ENCODE data around the gene ZNRF1. TPM values are rescaled to one million over a fixed set of nuclear protein-coding genes. Genes with fewer than 3 reads are reported as not detected.
"Not testable (repeated sequence)": the region's sequence is repeated elsewhere in the genome, so short reads cannot be mapped to it uniquely, and the experiment has no call there.

Gene ZNRF1
- total RNA-seq, 3 donors from 2014 or later (not counting 1 experiment from before 2014, with no cell fraction given): 2.4 to 5.1 (median 3.4) TPM

DNA sequence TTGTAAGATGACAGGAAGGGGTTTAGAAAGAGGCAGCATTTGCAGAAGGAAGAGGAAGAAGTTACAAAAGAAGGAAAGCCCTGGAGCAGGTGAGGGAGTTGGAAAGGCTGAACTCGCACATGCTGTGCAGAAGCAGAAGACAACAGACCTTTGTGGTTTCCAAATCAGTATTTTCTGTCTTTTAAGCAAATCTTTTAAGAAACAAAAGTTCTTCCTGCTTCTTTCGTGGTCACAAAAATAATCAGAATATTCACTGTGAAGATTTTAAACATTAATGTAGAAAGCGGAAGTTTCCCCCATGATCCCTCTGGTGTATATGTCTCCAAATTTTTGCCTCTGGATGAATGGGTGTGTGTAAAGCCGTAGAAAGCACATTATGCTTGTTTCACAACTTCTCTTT, 25.8 kb downstream of the ZNRF1 start:
- H3K27ac ChIP-seq (ENCODE audit: low read length): no peak overlapping the region
- H3K36me3 ChIP-seq (ENCODE audit: control insufficient read depth, insufficient read depth, low read length): no peaks in the 10 kb centered on the region
- Mint-ChIP-seq H3K36me3 (peaks cover 14% of the 10 kb centered on the region), H3K9me3 (peaks cover 3 to 7% of the 10 kb centered on the region in 2 donors), H3K27ac (no peak overlapping the region), H3K4me1 (peaks cover 0 to 5% of the 10 kb centered on the region in 2 donors), H3K4me3 (no peak overlapping the region), H3K27me3 (ENCODE audit: low read depth in 2 of 2) (no peaks in the 10 kb centered on the region)
- ATAC-seq: no peak
- WGBS (ENCODE audit: insufficient coverage): 50% methylated on average over 2 of the region's 4 CpGs
- no peaks in the 10 kb centered on the region for H3K4me1 ChIP-seq (ENCODE audit: control insufficient read depth, insufficient read depth, low read length)
- DNase-seq: no peak
- TF ChIP-seq, protein P1, sequence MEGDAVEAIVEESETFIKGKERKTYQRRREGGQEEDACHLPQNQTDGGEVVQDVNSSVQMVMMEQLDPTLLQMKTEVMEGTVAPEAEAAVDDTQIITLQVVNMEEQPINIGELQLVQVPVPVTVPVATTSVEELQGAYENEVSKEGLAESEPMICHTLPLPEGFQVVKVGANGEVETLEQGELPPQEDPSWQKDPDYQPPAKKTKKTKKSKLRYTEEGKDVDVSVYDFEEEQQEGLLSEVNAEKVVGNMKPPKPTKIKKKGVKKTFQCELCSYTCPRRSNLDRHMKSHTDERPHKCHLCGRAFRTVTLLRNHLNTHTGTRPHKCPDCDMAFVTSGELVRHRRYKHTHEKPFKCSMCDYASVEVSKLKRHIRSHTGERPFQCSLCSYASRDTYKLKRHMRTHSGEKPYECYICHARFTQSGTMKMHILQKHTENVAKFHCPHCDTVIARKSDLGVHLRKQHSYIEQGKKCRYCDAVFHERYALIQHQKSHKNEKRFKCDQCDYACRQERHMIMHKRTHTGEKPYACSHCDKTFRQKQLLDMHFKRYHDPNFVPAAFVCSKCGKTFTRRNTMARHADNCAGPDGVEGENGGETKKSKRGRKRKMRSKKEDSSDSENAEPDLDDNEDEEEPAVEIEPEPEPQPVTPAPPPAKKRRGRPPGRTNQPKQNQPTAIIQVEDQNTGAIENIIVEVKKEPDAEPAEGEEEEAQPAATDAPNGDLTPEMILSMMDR (IDR thresholded peaks at IDR 0.05): no peak
- no peaks in the 10 kb centered on the region for H3K27me3 ChIP-seq (ENCODE audit: control insufficient read depth, insufficient read depth, low read length)
- H3K9me3 ChIP-seq (ENCODE audit: control insufficient read depth, insufficient read depth, low read length): peaks cover 4% of the 10 kb centered on the region
- intact Hi-C loops (cut with micrococcal nuclease): no loop called here
- H3K4me3 ChIP-seq (ENCODE audit: low read length): no peak overlapping the region

DNA sequence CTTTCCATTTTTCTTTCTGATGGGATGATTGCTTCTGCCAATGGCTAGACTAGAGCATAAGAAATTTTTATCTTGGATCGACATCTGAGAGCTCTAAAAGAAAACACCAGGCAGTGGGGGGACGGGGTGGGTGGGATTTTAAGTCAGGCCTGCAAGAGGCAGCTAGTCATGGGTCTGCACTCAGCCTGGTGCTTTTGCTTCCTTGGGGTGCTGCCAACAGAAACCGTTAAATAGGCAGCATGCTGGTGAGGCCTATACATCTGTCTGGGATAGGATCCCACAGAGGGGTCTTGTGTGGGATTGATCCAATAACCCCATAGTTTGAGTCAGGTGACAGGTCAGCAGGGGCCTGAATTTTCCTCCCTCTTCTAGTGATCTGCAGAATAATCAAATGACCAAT, 26.9 kb downstream of the ZNRF1 start:
- DNase-seq (no peak), ATAC-seq (no peak)
- H3K9me3 ChIP-seq (ENCODE audit: control insufficient read depth, insufficient read depth, low read length): peaks cover 4% of the 10 kb centered on the region
- no peaks in the 10 kb centered on the region for H3K27me3 ChIP-seq (ENCODE audit: control insufficient read depth, insufficient read depth, low read length)
- peaks cover 3 to 7% of the 10 kb centered on the region in 2 donors for H3K9me3 Mint-ChIP-seq
- no peak overlapping the region for H3K4me3 Mint-ChIP-seq
- H3K4me1 ChIP-seq (ENCODE audit: control insufficient read depth, insufficient read depth, low read length): no peaks in the 10 kb centered on the region
- H3K27ac ChIP-seq (ENCODE audit: low read length): no peak overlapping the region
- H3K36me3 ChIP-seq (ENCODE audit: control insufficient read depth, insufficient read depth, low read length): no peaks in the 10 kb centered on the region
- H3K27me3 Mint-ChIP-seq (ENCODE audit: low read depth in 2 of 2): no peaks in the 10 kb centered on the region
- TF ChIP-seq, protein P1 (IDR thresholded peaks at IDR 0.05): no peak
- intact Hi-C loops (cut with micrococcal nuclease): no loop called here
- H3K27ac Mint-ChIP-seq: no peak overlapping the region
- H3K36me3 Mint-ChIP-seq: peaks cover 13% of the 10 kb centered on the region
- peaks cover 0 to 5% of the 10 kb centered on the region in 2 donors for H3K4me1 Mint-ChIP-seq
- H3K4me3 ChIP-seq (ENCODE audit: low read length): no peak overlapping the region
- 47% methylated on average over 3 of the region's 3 CpGs for WGBS (ENCODE audit: insufficient coverage)

DNA sequence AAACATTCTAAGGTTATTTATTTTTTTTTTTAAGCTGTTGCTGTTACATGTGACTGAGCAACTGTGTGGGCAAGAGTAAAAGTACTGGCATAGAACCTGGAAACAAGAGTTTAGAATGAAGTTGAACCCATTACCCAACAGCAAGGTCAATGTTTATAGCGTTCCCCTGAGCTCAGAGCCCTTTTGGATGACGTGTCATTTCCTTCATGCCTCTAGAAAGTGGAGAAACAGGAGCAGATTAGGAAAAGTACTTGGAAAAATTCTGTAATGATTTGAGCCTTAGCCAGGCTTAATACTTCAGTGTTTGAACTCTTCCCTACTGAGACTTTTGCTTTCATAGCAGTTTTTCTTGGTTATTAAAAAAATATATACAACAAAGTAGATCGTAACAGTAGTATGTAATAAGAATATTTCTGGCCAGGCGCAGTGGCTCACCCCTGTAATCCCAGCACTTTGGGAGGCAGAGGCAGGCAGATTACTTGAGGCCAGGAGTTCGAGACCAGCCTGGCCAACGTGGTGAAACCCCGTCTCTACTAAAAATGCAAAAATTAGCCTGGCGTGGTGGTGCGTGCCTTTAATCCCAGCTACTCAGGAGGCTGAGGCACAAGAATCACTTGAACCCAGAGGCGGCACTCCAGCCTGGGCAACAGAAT, 27.5 kb downstream of the ZNRF1 start:
- intact Hi-C loops (cut with micrococcal nuclease); H3K27me3 ChIP-seq (ENCODE audit: control insufficient read depth, insufficient read depth, low read length); H3K4me1 ChIP-seq (ENCODE audit: control insufficient read depth, insufficient read depth, low read length); H3K27me3 Mint-ChIP-seq (ENCODE audit: low read depth in 2 of 2); DNase-seq; H3K4me3 ChIP-seq (ENCODE audit: low read length); H3K4me1 Mint-ChIP-seq; H3K36me3 ChIP-seq (ENCODE audit: control insufficient read depth, insufficient read depth, low read length); H3K9me3 Mint-ChIP-seq; H3K4me3 Mint-ChIP-seq; H3K27ac Mint-ChIP-seq; H3K36me3 Mint-ChIP-seq; H3K27ac ChIP-seq (ENCODE audit: low read length); ATAC-seq; H3K9me3 ChIP-seq (ENCODE audit: control insufficient read depth, insufficient read depth, low read length): not testable (repeated sequence)
- 93% methylated on average over 9 of the region's 10 CpGs for WGBS (ENCODE audit: insufficient coverage)

DNA sequence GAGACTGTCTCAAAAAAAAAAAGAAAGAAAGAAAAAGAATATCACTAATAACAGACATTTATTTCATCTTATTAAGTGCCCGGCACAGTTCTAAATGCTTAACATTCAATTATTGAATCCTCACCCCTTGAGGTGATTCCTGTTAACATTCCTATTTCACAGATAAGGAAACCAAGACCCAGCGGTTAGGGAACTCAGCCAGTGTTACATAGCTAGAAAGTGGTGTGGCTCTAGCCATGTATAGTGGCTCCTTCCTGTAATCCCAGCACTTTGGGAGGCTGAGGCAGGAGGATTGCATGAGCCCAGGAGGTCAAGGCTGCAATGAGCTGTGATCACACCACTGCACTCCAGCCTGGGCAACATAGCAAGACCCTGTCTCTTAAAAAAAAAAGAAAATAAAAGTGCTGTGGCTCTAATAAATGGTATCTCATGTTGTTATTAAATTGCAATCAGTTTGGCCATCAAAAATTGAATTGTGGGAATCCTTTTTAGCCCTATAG, 28.1 kb downstream of the ZNRF1 start:
- 100% methylated on average over 2 of the region's 2 CpGs for WGBS (ENCODE audit: insufficient coverage)
- no peak overlapping the region for H3K27ac ChIP-seq (ENCODE audit: low read length)
- no peaks in the 10 kb centered on the region for H3K27me3 ChIP-seq (ENCODE audit: control insufficient read depth, insufficient read depth, low read length)
- Mint-ChIP-seq H3K9me3 (peaks cover 0 to under 1% of the 10 kb centered on the region in 2 donors), H3K27me3 (ENCODE audit: low read depth in 2 of 2) (no peaks in the 10 kb centered on the region), H3K4me1 (peaks cover 0 to 5% of the 10 kb centered on the region in 2 donors), H3K36me3 (peaks cover under 1% of the 10 kb centered on the region), H3K27ac (no peak overlapping the region), H3K4me3 (no peak overlapping the region)
- H3K4me3 ChIP-seq (ENCODE audit: low read length): no peak overlapping the region
- ATAC-seq (no peak), DNase-seq (no peak)
- intact Hi-C loops (cut with micrococcal nuclease): no loop called here
- H3K36me3 ChIP-seq (ENCODE audit: control insufficient read depth, insufficient read depth, low read length): no peaks in the 10 kb centered on the region
- H3K9me3 ChIP-seq (ENCODE audit: control insufficient read depth, insufficient read depth, low read length): no peaks in the 10 kb centered on the region
- TF ChIP-seq, protein P1 (IDR thresholded peaks at IDR 0.05): no peak
- no peaks in the 10 kb centered on the region for H3K4me1 ChIP-seq (ENCODE audit: control insufficient read depth, insufficient read depth, low read length)
